Skeletal muscle satellite cell (primary cell): ENCODE results near the gene PRR18.

Source experiments
- H3K27me3 ChIP-seq: 2 replicates; pipeline ENCODE4 v1.7.0; 2013; ENCODE audit warnings: low read length; ENCODE audit not compliant: control insufficient read depth, insufficient read depth
- H3K36me3 ChIP-seq: 2 replicates; pipeline ENCODE4 v1.7.0; 2013; ENCODE audit warnings: mild to moderate bottlenecking, control low read depth, low read length; ENCODE audit not compliant: insufficient read depth
- H3K4me1 ChIP-seq: 2 replicates; pipeline ENCODE4 v1.7.0; 2013; ENCODE audit warnings: low read length; ENCODE audit not compliant: control insufficient read depth, insufficient read depth
- H3K4me2 ChIP-seq: 2 replicates; pipeline ENCODE4 v1.7.0; 2013; ENCODE audit warnings: mild to moderate bottlenecking, low read length
- H3K4me3 ChIP-seq: 2 replicates; pipeline ENCODE4 v1.7.0; 2013; ENCODE audit warnings: low read length
- H3K9ac ChIP-seq: 2 replicates; pipeline ENCODE4 v1.7.0; 2013; ENCODE audit warnings: mild to moderate bottlenecking, low read depth, low read length, moderate library complexity
- H3K9me3 ChIP-seq: replicated peaks from 2 replicates; pipeline ENCODE4 v1.7.0; 2013; ENCODE audit warnings: mild to moderate bottlenecking, control low read depth, low read length

The PRR18 gene

GRCh38 chr6:166278579-166279392, 29.4 kb downstream of the PRR18 start:
- peaks cover 47% of the 10 kb centered on the region for H3K27me3 ChIP-seq
- H3K36me3 ChIP-seq: no peaks in the 10 kb centered on the region
- no peak overlapping the region for H3K9ac ChIP-seq
- H3K4me3 ChIP-seq: no peak overlapping the region
- H3K4me1 ChIP-seq: peaks cover 5% of the 10 kb centered on the region
- no peaks in the 10 kb centered on the region for H3K9me3 ChIP-seq
- no peak overlapping the region for H3K4me2 ChIP-seq

GRCh38 chr6:166277892-166278578, 30.2 kb downstream of the PRR18 start:
- Histone ChIP-seq H3K4me1 (peaks cover 5% of the 10 kb centered on the region), H3K9ac (no peak overlapping the region), H3K9me3 (no peaks in the 10 kb centered on the region), H3K27me3 (peaks cover 44% of the 10 kb centered on the region), H3K4me2 (no peak overlapping the region), H3K4me3 (no peak overlapping the region), H3K36me3 (no peaks in the 10 kb centered on the region)

- H3K36me3 ChIP-seq: no peaks in the 10 kb centered on the region
- H3K4me1 ChIP-seq: peaks cover 5% of the 10 kb centered on the region
- no peaks in the 10 kb centered on the region for H3K9me3 ChIP-seq
- no peak overlapping the region for H3K9ac ChIP-seq
- H3K4me3 ChIP-seq: no peak overlapping the region
- H3K4me2 ChIP-seq: peak overlapping the region; percentile 67
- H3K27me3 ChIP-seq: peaks cover 36% of the 10 kb centered on the region
Measured at GRCh38 chr6:166277018-166277417, 31.2 kb downstream of the PRR18 start.

- Histone ChIP-seq H3K4me3 (no peak overlapping the region), H3K27me3 (peaks cover 33% of the 10 kb centered on the region), H3K4me1 (peaks cover 5% of the 10 kb centered on the region), H3K9ac (no peak overlapping the region), H3K4me2 (no peak overlapping the region), H3K36me3 (no peaks in the 10 kb centered on the region), H3K9me3 (no peaks in the 10 kb centered on the region)
Measured at GRCh38 chr6:166275714-166276166, 32.5 kb downstream of the PRR18 start.

- Histone ChIP-seq H3K9ac (no peak overlapping the region), H3K9me3 (no peaks in the 10 kb centered on the region), H3K4me3 (no peak overlapping the region), H3K27me3 (peaks cover 33% of the 10 kb centered on the region), H3K36me3 (no peaks in the 10 kb centered on the region), H3K4me2 (no peak overlapping the region), H3K4me1 (peaks cover 5% of the 10 kb centered on the region)
Measured at GRCh38 chr6:166274739-166275370, 33.3 kb downstream of the PRR18 start.

- Histone ChIP-seq H3K36me3 (no peaks in the 10 kb centered on the region), H3K9ac (no peak overlapping the region), H3K9me3 (no peaks in the 10 kb centered on the region), H3K4me3 (no peak overlapping the region), H3K4me1 (peaks cover 5% of the 10 kb centered on the region), H3K4me2 (no peak overlapping the region), H3K27me3 (peaks cover 39% of the 10 kb centered on the region)
Measured at GRCh38 chr6:166274163-166274562, 34.0 kb downstream of the PRR18 start.

GRCh38 chr6:166271376-166271765, 36.8 kb downstream of the PRR18 start:
- H3K4me2 ChIP-seq: no peak overlapping the region
- H3K4me1 ChIP-seq: no peaks in the 10 kb centered on the region
- no peak overlapping the region for H3K4me3 ChIP-seq
- H3K36me3 ChIP-seq: no peaks in the 10 kb centered on the region
- H3K27me3 ChIP-seq: peaks cover 42% of the 10 kb centered on the region
- H3K9me3 ChIP-seq: no peaks in the 10 kb centered on the region
- H3K9ac ChIP-seq: no peak overlapping the region

GRCh38 chr6:166270706-166271375, 37.4 kb downstream of the PRR18 start:
- H3K27me3 ChIP-seq: peaks cover 39% of the 10 kb centered on the region
- H3K9me3 ChIP-seq: no peaks in the 10 kb centered on the region
- no peak overlapping the region for H3K4me3 ChIP-seq
- no peaks in the 10 kb centered on the region for H3K4me1 ChIP-seq
- H3K36me3 ChIP-seq: no peaks in the 10 kb centered on the region
- H3K9ac ChIP-seq: no peak overlapping the region
- no peak overlapping the region for H3K4me2 ChIP-seq

- no peak overlapping the region for H3K9ac ChIP-seq
- no peaks in the 10 kb centered on the region for H3K36me3 ChIP-seq
- H3K4me3 ChIP-seq: no peak overlapping the region
- peaks cover 43% of the 10 kb centered on the region for H3K27me3 ChIP-seq
- no peaks in the 10 kb centered on the region for H3K9me3 ChIP-seq
- no peaks in the 10 kb centered on the region for H3K4me1 ChIP-seq
- H3K4me2 ChIP-seq: no peak overlapping the region
Measured at GRCh38 chr6:166269301-166270039, 38.7 kb downstream of the PRR18 start.

GRCh38 chr6:166268431-166268830, 39.8 kb downstream of the PRR18 start:
- Histone ChIP-seq H3K27me3 (peaks cover 40% of the 10 kb centered on the region), H3K36me3 (no peaks in the 10 kb centered on the region), H3K4me2 (no peak overlapping the region), H3K4me3 (no peak overlapping the region), H3K9me3 (no peaks in the 10 kb centered on the region), H3K4me1 (no peaks in the 10 kb centered on the region), H3K9ac (no peak overlapping the region)

- Histone ChIP-seq H3K4me1 (no peaks in the 10 kb centered on the region), H3K4me2 (no peak overlapping the region), H3K4me3 (no peak overlapping the region), H3K36me3 (no peaks in the 10 kb centered on the region), H3K9me3 (no peaks in the 10 kb centered on the region), H3K27me3 (peaks cover 41% of the 10 kb centered on the region), H3K9ac (no peak overlapping the region)
Measured at GRCh38 chr6:166267526-166267925, 40.7 kb downstream of the PRR18 start.
